Astrocyte (in vitro differentiated cells and primary cell): Measurements from ENCODE around the gene GJB5.

ENCODE experiments used
- EZH2 ChIP-seq: IDR thresholded peaks from 2 replicates; pipeline ENCODE4 v1.6.1; 2012; ENCODE audit warnings: mild to moderate bottlenecking, low read length, inconsistent platforms; ENCODE audit not compliant: insufficient read depth
- TF ChIP-seq, protein P1 (sequence below): IDR thresholded peaks from 2 replicates; pipeline ENCODE4 v1.5.1; 2011; ENCODE audit warnings: low read depth, mild to moderate bottlenecking, inconsistent platforms, low read length, moderate library complexity; ENCODE audit not compliant: insufficient read depth

DNA sequence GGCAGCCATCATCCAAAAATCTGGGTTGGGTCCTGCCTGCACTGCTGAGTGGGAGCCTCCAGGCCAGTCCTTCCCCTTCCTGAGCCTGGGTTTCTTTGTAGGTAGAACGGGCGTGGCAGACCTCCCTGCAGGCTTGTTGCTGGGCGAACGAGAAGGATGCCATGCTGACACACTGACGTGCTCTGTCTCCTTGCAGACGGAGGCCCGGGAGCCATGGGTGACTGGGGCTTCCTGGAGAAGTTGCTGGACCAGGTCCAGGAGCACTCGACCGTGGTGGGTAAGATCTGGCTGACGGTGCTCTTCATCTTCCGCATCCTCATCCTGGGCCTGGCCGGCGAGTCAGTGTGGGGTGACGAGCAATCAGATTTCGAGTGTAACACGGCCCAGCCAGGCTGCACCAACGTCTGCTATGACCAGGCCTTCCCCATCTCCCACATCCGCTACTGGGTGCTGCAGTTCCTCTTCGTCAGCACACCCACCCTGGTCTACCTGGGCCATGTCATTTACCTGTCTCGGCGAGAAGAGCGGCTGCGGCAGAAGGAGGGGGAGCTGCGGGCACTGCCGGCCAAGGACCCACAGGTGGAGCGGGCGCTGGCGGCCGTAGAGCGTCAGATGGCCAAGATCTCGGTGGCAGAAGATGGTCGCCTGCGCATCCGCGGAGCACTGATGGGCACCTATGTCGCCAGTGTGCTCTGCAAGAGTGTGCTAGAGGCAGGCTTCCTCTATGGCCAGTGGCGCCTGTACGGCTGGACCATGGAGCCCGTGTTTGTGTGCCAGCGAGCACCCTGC lies 39.3 kb downstream of the GJB5 start:
- TF ChIP-seq, protein P1, sequence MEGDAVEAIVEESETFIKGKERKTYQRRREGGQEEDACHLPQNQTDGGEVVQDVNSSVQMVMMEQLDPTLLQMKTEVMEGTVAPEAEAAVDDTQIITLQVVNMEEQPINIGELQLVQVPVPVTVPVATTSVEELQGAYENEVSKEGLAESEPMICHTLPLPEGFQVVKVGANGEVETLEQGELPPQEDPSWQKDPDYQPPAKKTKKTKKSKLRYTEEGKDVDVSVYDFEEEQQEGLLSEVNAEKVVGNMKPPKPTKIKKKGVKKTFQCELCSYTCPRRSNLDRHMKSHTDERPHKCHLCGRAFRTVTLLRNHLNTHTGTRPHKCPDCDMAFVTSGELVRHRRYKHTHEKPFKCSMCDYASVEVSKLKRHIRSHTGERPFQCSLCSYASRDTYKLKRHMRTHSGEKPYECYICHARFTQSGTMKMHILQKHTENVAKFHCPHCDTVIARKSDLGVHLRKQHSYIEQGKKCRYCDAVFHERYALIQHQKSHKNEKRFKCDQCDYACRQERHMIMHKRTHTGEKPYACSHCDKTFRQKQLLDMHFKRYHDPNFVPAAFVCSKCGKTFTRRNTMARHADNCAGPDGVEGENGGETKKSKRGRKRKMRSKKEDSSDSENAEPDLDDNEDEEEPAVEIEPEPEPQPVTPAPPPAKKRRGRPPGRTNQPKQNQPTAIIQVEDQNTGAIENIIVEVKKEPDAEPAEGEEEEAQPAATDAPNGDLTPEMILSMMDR, result no peak
- no peak for TF ChIP-seq EZH2
